ENCODE results near the gene DLG3.

GRCh38 chrX:70509078-70509477, 64.4 kb downstream of the DLG3 start:
- TF ChIP-seq EZH2phosphoT487 (IDR thresholded peaks at IDR 0.05; ENCODE audit: borderline replicate concordance, low read length) = no peak
- no peak for TF ChIP-seq CTCF (conservative IDR thresholded peaks at IDR 0.05; ENCODE audit: low read depth, low read length)
- no peak for TF ChIP-seq EZH2 (IDR thresholded peaks at IDR 0.05; ENCODE audit: low read length, unreplicated experiment)

Data from PC-3 (cell line).